ENCODE data around the gene WFDC9. TPM values are rescaled to one million over a fixed set of nuclear protein-coding genes. Genes with fewer than 3 reads are reported as not detected.
"Not testable (repeated sequence)": the region's sequence is repeated elsewhere in the genome, so short reads cannot be mapped to it uniquely, and the experiment has no call there.

Gene WFDC9
- total RNA-seq, 1 donor from 2014 or later = not detected

GRCh38 chr20:45575931-45576330 lies 55.2 kb downstream of the WFDC9 start:
- Mint-ChIP-seq H3K4me1 (ENCODE audit: low read depth) (peaks cover 5% of the 10 kb centered on the region), H3K36me3 (ENCODE audit: low read depth) (no peaks in the 10 kb centered on the region), H3K9me3 (ENCODE audit: low read depth) (peaks cover 15% of the 10 kb centered on the region), H3K27me3 (ENCODE audit: low read depth) (peaks cover 17% of the 10 kb centered on the region), H3K27ac (ENCODE audit: unreplicated experiment) (no peak overlapping the region), H3K4me3 (ENCODE audit: unreplicated experiment) (no peak overlapping the region)
- no peak for TF ChIP-seq CTCF (IDR thresholded peaks at IDR 0.05)
- DNase-seq (ENCODE audit: low spot score) = no peak

- not testable (repeated sequence) for DNase-seq (ENCODE audit: low spot score); H3K36me3 Mint-ChIP-seq (ENCODE audit: low read depth); H3K27me3 Mint-ChIP-seq (ENCODE audit: low read depth); H3K27ac Mint-ChIP-seq (ENCODE audit: unreplicated experiment); H3K4me3 Mint-ChIP-seq (ENCODE audit: unreplicated experiment); H3K4me1 Mint-ChIP-seq (ENCODE audit: low read depth)
- H3K9me3 Mint-ChIP-seq (ENCODE audit: low read depth) = peaks cover 18% of the 10 kb centered on the region
Observed at GRCh38 chr20:45569650-45570049, 61.4 kb downstream of the WFDC9 start.

DNA sequence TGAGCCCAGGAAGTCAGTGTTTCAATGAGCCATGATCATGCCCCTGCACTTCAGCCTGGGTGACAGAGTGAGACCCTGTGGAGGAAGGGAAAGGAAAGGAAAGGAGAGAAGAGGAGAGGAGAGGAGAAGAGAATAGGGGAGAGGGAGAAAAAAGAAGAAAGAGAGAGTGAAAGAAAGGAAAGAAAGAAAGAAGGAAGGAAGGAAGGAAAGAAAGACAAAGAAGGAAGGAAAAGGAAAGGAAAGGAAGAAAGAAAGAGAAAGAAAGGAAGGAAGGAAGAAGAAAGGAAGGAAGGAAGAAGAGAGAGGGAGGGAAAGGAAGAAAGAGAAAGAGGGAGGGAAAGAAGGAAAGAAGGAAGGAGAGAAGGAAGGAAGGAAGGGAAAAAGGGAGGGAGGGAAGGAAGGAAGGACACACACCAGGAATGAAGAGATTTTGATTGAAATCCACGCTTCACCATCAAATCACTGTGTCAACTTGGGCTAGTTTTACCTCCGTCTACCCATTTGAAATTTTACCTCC lies 66.3 kb downstream of the WFDC9 start:
- peaks cover 3% of the 10 kb centered on the region for H3K9me3 Mint-ChIP-seq (ENCODE audit: low read depth)
- TF ChIP-seq CTCF (IDR thresholded peaks at IDR 0.05) = no peak
- H3K4me3 Mint-ChIP-seq (ENCODE audit: unreplicated experiment) = no peak overlapping the region
- no peak overlapping the region for H3K27ac Mint-ChIP-seq (ENCODE audit: unreplicated experiment)
- peaks cover 30% of the 10 kb centered on the region for H3K27me3 Mint-ChIP-seq (ENCODE audit: low read depth)
- no peak for DNase-seq (ENCODE audit: low spot score)
- H3K36me3 Mint-ChIP-seq (ENCODE audit: low read depth) = no peaks in the 10 kb centered on the region
- no peaks in the 10 kb centered on the region for H3K4me1 Mint-ChIP-seq (ENCODE audit: low read depth)

Other genes with a start within 250 kb of the WFDC9 start
- gene DBNDD2, start 223.0 kb downstream of the WFDC9 start, total RNA-seq = 11.3 to 47.0 TPM (median 46.6 TPM) in 3 replicates
- gene PIGT, start 215.1 kb downstream of the WFDC9 start, total RNA-seq = 100.0 to 116 TPM (median 105 TPM) in 3 replicates
- not detected in 3 replicates for gene WFDC2, start 161.5 kb downstream of the WFDC9 start, total RNA-seq
- gene SPINT3, start 115.7 kb downstream of the WFDC9 start, total RNA-seq = not detected in 3 replicates
- gene WFDC6, start 91.8 kb downstream of the WFDC9 start, total RNA-seq = not detected in 3 replicates
- gene EPPIN, start 83.9 kb downstream of the WFDC9 start, total RNA-seq = not detected in 3 replicates
- gene WFDC8, start 52.0 kb downstream of the WFDC9 start, total RNA-seq = not detected in 3 replicates
- gene WFDC10A, start 1.5 kb downstream of the WFDC9 start, total RNA-seq = not detected in 3 replicates
- gene WFDC11, start 39.0 kb upstream of the WFDC9 start, total RNA-seq = not detected in 3 replicates
- not detected in 3 replicates for gene WFDC13, start 70.8 kb upstream of the WFDC9 start, total RNA-seq
- gene WFDC10B, start 73.7 kb upstream of the WFDC9 start, total RNA-seq = not detected in 3 replicates
- not detected in 3 replicates for gene SPINT4, start 91.1 kb upstream of the WFDC9 start, total RNA-seq
- gene WFDC3, start 160.6 kb upstream of the WFDC9 start, total RNA-seq = 0.70 to 1.4 TPM in 2 of 3 replicates, not detected in the other
- gene DNTTIP1, start 160.7 kb upstream of the WFDC9 start, total RNA-seq = 22.1 to 22.9 TPM (median 22.5 TPM) in 3 replicates
- 12.8 to 17.2 TPM (median 15.3 TPM) in 3 replicates for gene UBE2C, start 181.4 kb upstream of the WFDC9 start, total RNA-seq
- gene TNNC2, start 196.0 kb upstream of the WFDC9 start, total RNA-seq = 0.46 to 0.63 TPM (median 0.52 TPM) in 3 replicates
- gene SNX21, start 202.5 kb upstream of the WFDC9 start, total RNA-seq = 25.2 to 27.7 TPM (median 26.5 TPM) in 3 replicates
- gene ACOT8, start 226.1 kb upstream of the WFDC9 start, total RNA-seq = 14.2 to 22.8 TPM (median 15.9 TPM) in 3 replicates
- gene ZSWIM3, start 226.3 kb upstream of the WFDC9 start, total RNA-seq = 3.4 to 4.9 TPM (median 3.9 TPM) in 3 replicates
- gene ZSWIM1, start 249.9 kb upstream of the WFDC9 start, total RNA-seq = 7.9 to 11.3 TPM (median 8.1 TPM) in 3 replicates